HepG2 (cell line): Measurements from ENCODE around the gene LAMB2. TPM values are rescaled to one million over a fixed set of nuclear protein-coding genes. Genes with fewer than 3 reads are reported as not detected.

Experiments used
- FOXM1 ChIP-seq: sonication (generic); formaldehyde crosslinking; IDR thresholded peaks from 2 replicates; pipeline ENCODE4 v1.5.0; 2020; ENCODE audit warnings: missing genetic modification reagents
- KAT7 ChIP-seq: IDR thresholded peaks from 2 replicates; pipeline ENCODE4 v1.6.1; 2018; ENCODE audit warnings: borderline replicate concordance, missing compliant biosample characterization
- KDM5A ChIP-seq: fragments of 200-600 bp; sonication (generic); IDR thresholded peaks from 2 replicates; pipeline ENCODE4 v1.7.0; 2018; ENCODE audit warnings: antibody characterized with exemption, mild to moderate bottlenecking, low read length, borderline replicate concordance
- KLF6 ChIP-seq: IDR thresholded peaks from 2 replicates; pipeline ENCODE4 v1.8.0; 2016; ENCODE audit warnings: missing biosample characterization, missing genetic modification reagents
- KMT2B ChIP-seq: IDR thresholded peaks from 2 replicates; pipeline ENCODE4 v1.6.1; 2016; ENCODE audit warnings: missing genetic modification reagents, missing compliant biosample characterization
- MED8 ChIP-seq: sonication (generic); formaldehyde crosslinking; IDR thresholded peaks from 2 replicates; pipeline ENCODE4 v1.8.1; 2023; ENCODE audit warnings: mild to moderate bottlenecking, missing genetic modification reagents; ENCODE audit not compliant: insufficient replicate concordance
- MLLT10 ChIP-seq: sonication (generic); formaldehyde crosslinking; IDR thresholded peaks from 2 replicates; pipeline ENCODE4 v1.4.0; 2020; ENCODE audit warnings: missing genetic modification reagents
- NCOA5 ChIP-seq: sonication (generic); formaldehyde crosslinking; IDR thresholded peaks from 2 replicates; pipeline ENCODE4 v1.4.0; 2020; ENCODE audit warnings: missing genetic modification reagents
- NFE2L1 ChIP-seq: sonication (generic); formaldehyde crosslinking; IDR thresholded peaks from 2 replicates; pipeline ENCODE4 v1.4.0; 2020; ENCODE audit warnings: missing genetic modification reagents, mild to moderate bottlenecking, borderline replicate concordance
- PLRG1 ChIP-seq: fragments of 450-650 bp; conservative IDR thresholded peaks from 2 replicates; pipeline ENCODE4 v1.6.1; 2016
- RELA ChIP-seq: sonication (generic); formaldehyde crosslinking; IDR thresholded peaks from 2 replicates; pipeline ENCODE4 v1.4.0; 2020; ENCODE audit warnings: missing genetic modification reagents
- RFX5 ChIP-seq: IDR thresholded peaks from 2 replicates; pipeline ENCODE4 v1.6.1; 2011; ENCODE audit warnings: low read depth, low read length, improper control_type of control experiment
- SATB2 ChIP-seq: sonication (generic); formaldehyde crosslinking; IDR thresholded peaks from 2 replicates; pipeline ENCODE4 v1.5.0; 2020; ENCODE audit warnings: missing genetic modification reagents
- SOX6 ChIP-seq, 2 experiments: fragments of 450-650 bp in 1 of 2; sonication (generic) in 1 of 2; formaldehyde crosslinking in 1 of 2; IDR thresholded peaks; 2 replicates each; pipeline versions ENCODE4 v1.4.0 to v1.6.1; 2017 to 2020; ENCODE audit warnings: antibody characterized with exemption in 1 of 2, mild to moderate bottlenecking in 1 of 2, missing genetic modification reagents in 1 of 2
- ZFP36L1 ChIP-seq: sonication (generic); formaldehyde crosslinking; IDR thresholded peaks from 2 replicates; pipeline ENCODE4 v1.8.0; 2022; ENCODE audit warnings: mild to moderate bottlenecking, missing genetic modification reagents, moderate library complexity
- ZNF260 ChIP-seq: sonication (generic); formaldehyde crosslinking; IDR thresholded peaks from 2 replicates; pipeline ENCODE4 v1.4.0; 2020; ENCODE audit warnings: missing genetic modification reagents, low read depth, mild to moderate bottlenecking, borderline replicate concordance
- ZNF34 ChIP-seq: sonication (generic); formaldehyde crosslinking; IDR thresholded peaks from 2 replicates; pipeline ENCODE4 v1.4.0; 2020; ENCODE audit warnings: mild to moderate bottlenecking, missing genetic modification reagents, borderline replicate concordance
- ZNF441 ChIP-seq: sonication (generic); formaldehyde crosslinking; IDR thresholded peaks from 2 replicates; pipeline ENCODE4 v1.7.0; 2021; ENCODE audit warnings: missing genetic modification reagents, borderline replicate concordance
- ZNF510 ChIP-seq: sonication (generic); formaldehyde crosslinking; IDR thresholded peaks from 2 replicates; pipeline ENCODE4 v1.4.0; 2020; ENCODE audit warnings: low read depth, mild to moderate bottlenecking, missing genetic modification reagents
- ZNF567 ChIP-seq: sonication (generic); formaldehyde crosslinking; IDR thresholded peaks from 2 replicates; pipeline ENCODE4 v1.8.1; 2023; ENCODE audit warnings: mild to moderate bottlenecking, missing genetic modification reagents, borderline replicate concordance
- ZNF781 ChIP-seq: sonication (generic); formaldehyde crosslinking; IDR thresholded peaks from 2 replicates; pipeline ENCODE4 v1.5.1; 2020; ENCODE audit warnings: borderline replicate concordance, mild to moderate bottlenecking, missing genetic modification reagents; ENCODE audit errors: not compliant biosample characterization
- polyA plus RNA-seq, 8 experiments: library from polyadenylated mRNA; depleted of rRNA in 3 of 8; stranded (reverse) in 7 of 8; unstranded in 1 of 8; fragments of >200 nt; fragmentation: Illumina TruSeq in 4 of 8; extraction: Trizol in 4 of 8; gene quantifications; 2 replicates each; pipeline versions ENCODE4 v1.2.1 to v1.2.3, GENCODE V29; 2011 to 2016; ENCODE audit warnings: low read depth in 4 of 8, missing spikeins in 1 of 8, mixed read lengths in 1 of 8; ENCODE audit not compliant: insufficient read depth in 1 of 8
- total RNA-seq, 5 experiments: library from RNA; depleted of rRNA; stranded (reverse); fragments of >200 nt; fragmentation: Illumina TruSeq; extraction: Trizol; gene quantifications; 2 replicates each; pipeline ENCODE4 v1.2.3, GENCODE V29; 2016; ENCODE audit warnings: low read depth in 1 of 5
- TF ChIP-seq, protein P1 (sequence below): sonication (generic); formaldehyde crosslinking; IDR thresholded peaks from 2 replicates; pipeline ENCODE4 v1.4.0; 2020; ENCODE audit warnings: mild to moderate bottlenecking, low read depth, missing genetic modification reagents
- TF ChIP-seq, protein P2 (sequence below): conservative IDR thresholded peaks from 2 replicates; pipeline ENCODE4 v1.6.1; 2018; ENCODE audit warnings: missing genetic modification reagents
- TF ChIP-seq, protein P3 (sequence below): sonication (generic); formaldehyde crosslinking; IDR thresholded peaks from 2 replicates; pipeline ENCODE4 v1.4.0; 2020; ENCODE audit warnings: mild to moderate bottlenecking, missing genetic modification reagents
- TF ChIP-seq, protein P4 (sequence below): sonication (generic); formaldehyde crosslinking; IDR thresholded peaks from 2 replicates; pipeline ENCODE4 v1.5.0; 2020; ENCODE audit warnings: missing genetic modification reagents, mild to moderate bottlenecking, borderline replicate concordance
- TF ChIP-seq, protein P5 (sequence below): sonication (generic); formaldehyde crosslinking; IDR thresholded peaks from 2 replicates; pipeline ENCODE4 v1.9.0; 2022; ENCODE audit warnings: low read depth, missing genetic modification reagents

The LAMB2 gene
- total and polyA plus RNA-seq, 2 of the 13 experiments (the other 11 are each of a cell fraction or from before 2014, with no cell fraction given), result 208 to 443 TPM

DNA sequence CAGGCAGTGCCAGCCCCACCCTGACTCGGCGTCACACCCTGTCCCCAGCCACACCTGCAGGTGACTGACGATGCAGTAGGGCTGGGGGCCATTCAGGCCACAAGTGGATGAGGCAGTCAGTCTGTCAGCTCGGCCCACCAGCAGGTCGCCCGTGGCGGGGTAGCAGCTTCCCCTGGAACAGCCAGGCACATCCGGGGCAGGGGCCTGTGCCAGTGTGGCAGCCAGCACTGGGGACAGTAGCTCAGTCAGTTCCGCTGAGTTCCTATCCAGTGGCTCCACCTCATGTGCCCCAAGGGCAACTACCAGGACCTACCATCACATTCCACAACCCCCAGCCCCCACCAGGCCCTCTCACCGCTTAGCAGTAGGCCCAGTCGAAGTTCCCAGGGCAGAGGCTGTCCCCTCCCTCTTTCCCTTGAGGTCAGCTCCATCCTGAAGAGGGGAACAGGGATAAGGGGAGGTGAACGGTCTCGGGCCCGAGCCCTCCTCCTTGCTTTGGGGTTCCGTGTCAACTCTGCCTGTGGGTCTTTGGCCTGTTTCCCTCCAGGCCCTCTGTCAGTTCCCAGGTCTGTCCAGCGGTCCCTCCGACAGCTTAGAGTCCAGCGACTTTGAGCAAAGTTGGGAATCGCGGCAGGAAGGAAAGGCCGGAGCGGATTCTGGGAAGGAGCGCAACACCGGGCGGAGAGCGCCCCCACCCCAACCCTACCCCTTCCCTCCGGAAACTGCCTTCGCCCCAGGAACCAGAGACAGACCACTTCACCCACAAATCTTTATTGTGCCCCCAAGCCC, at the start of gene LAMB2 (continued):
- TF ChIP-seq KMT2B (CRISPR knock-in tag) (no peak), RFX5 (no peak), KAT7 (CRISPR knock-in tag) (no peak), NFE2L1 (CRISPR knock-in tag) (no peak), ZNF510 (CRISPR knock-in tag) (0 out of 2 replicates have a peak, but pooled peaks have one; percentile 61), MED8 (CRISPR knock-in tag) (no peak), SOX6 (IDR thresholded peaks at IDR 0.05) (no peak), SOX6 (CRISPR knock-in tag; IDR thresholded peaks at IDR 0.05) (peak; percentile 59; the same call in 1 of the 2 replicates), PLRG1 (no peak), ZNF441 (CRISPR knock-in tag) (0 out of 2 replicates have a peak, but pooled peaks have one; percentile 13), ZNF781 (CRISPR knock-in tag) (no peak), NCOA5 (CRISPR knock-in tag) (no peak), KLF6 (CRISPR knock-in tag) (no peak), FOXM1 (CRISPR knock-in tag) (no peak), ZNF260 (CRISPR knock-in tag) (no peak), ZNF34 (CRISPR knock-in tag) (no peak), MLLT10 (CRISPR knock-in tag) (no peak), RELA (CRISPR knock-in tag) (no peak), ZNF567 (CRISPR knock-in tag) (0 out of 2 replicates have a peak, but pooled peaks have one; percentile 14), KDM5A (peak; percentile 81; the same call in 1 of the 2 replicates), ZFP36L1 (CRISPR knock-in tag) (no peak), SATB2 (CRISPR knock-in tag) (no peak)
- TF ChIP-seq, protein P1, sequence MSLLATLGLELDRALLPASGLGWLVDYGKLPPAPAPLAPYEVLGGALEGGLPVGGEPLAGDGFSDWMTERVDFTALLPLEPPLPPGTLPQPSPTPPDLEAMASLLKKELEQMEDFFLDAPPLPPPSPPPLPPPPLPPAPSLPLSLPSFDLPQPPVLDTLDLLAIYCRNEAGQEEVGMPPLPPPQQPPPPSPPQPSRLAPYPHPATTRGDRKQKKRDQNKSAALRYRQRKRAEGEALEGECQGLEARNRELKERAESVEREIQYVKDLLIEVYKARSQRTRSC (CRISPR knock-in tag), result no peak
- TF ChIP-seq, protein P2, sequence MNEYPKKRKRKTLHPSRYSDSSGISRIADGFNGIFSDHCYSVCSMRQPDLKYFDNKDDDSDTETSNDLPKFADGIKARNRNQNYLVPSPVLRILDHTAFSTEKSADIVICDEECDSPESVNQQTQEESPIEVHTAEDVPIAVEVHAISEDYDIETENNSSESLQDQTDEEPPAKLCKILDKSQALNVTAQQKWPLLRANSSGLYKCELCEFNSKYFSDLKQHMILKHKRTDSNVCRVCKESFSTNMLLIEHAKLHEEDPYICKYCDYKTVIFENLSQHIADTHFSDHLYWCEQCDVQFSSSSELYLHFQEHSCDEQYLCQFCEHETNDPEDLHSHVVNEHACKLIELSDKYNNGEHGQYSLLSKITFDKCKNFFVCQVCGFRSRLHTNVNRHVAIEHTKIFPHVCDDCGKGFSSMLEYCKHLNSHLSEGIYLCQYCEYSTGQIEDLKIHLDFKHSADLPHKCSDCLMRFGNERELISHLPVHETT (CRISPR knock-in tag), result no peak
- TF ChIP-seq, protein P3, sequence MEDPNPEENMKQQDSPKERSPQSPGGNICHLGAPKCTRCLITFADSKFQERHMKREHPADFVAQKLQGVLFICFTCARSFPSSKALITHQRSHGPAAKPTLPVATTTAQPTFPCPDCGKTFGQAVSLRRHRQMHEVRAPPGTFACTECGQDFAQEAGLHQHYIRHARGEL, result no peak
- TF ChIP-seq, protein P4, sequence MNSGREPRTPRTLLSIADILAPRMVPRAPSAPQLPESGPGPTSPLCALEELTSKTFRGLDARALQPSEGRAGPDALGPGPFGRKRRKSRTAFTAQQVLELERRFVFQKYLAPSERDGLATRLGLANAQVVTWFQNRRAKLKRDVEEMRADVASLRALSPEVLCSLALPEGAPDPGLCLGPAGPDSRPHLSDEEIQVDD, result no peak
- TF ChIP-seq, protein P5, sequence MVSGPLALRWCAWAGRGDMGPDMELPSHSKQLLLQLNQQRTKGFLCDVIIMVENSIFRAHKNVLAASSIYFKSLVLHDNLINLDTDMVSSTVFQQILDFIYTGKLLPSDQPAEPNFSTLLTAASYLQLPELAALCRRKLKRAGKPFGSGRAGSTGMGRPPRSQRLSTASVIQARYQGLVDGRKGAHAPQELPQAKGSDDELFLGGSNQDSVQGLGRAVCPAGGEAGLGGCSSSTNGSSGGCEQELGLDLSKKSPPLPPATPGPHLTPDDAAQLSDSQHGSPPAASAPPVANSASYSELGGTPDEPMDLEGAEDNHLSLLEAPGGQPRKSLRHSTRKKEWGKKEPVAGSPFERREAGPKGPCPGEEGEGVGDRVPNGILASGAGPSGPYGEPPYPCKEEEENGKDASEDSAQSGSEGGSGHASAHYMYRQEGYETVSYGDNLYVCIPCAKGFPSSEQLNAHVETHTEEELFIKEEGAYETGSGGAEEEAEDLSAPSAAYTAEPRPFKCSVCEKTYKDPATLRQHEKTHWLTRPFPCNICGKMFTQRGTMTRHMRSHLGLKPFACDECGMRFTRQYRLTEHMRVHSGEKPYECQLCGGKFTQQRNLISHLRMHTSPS (CRISPR knock-in tag), result peak; percentile 80
